ENCODE results near the gene PPP1R14C.

PPP1R14C gene

DNA sequence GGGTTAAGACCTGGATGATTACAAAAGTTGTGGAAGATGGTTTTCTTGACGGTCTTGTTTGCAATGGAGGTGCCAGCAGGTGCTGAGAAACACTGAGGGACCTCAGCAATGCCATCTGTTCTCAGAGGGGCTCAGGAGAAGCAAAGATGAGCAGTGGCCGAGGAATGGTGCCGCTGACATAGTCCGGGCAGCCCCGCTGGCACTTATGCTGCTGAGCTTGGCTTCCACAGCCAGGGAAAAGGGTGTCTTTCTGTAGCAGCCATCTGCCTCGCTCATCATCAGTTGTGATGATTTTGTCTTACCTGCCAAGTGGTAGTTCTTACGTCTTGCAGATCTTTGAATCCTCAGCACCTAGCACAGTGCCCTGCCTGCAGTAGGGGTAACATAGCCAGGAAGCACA is 55.7 kb downstream of the PPP1R14C start:
- DNase-seq, result no peak

- DNase-seq, result no peak
Observed at GRCh38 chr6:150199241-150199640, 56.4 kb downstream of the PPP1R14C start.

- no peak for DNase-seq
Observed at GRCh38 chr6:150200428-150201100, 57.7 kb downstream of the PPP1R14C start.

GRCh38 chr6:150201285-150201684 is 58.4 kb downstream of the PPP1R14C start:
- DNase-seq, result no peak

- DNase-seq, result no peak
Observed at GRCh38 chr6:150201772-150202329, 59.0 kb downstream of the PPP1R14C start.

DNA sequence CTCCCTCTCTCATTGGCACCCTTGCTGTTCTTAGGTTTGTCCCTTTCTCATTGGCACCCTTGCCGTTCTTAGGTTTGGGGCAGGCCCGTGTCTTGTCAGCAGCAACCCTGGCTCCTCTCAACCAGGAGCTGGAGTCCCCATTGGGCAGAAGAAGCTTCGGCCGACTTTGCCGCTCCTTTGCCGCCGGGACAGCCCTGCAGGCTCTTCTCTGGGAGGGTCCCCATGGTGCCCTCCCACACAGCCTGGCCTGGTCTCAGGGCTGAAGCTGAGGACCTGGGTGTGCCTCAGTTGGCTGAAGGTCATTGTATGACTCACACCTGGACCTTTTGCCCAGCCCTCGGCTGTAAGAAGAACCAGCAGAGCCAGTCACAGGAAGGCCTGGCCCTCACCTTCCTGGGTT is 59.6 kb downstream of the PPP1R14C start:
- DNase-seq, result no peak

DNA sequence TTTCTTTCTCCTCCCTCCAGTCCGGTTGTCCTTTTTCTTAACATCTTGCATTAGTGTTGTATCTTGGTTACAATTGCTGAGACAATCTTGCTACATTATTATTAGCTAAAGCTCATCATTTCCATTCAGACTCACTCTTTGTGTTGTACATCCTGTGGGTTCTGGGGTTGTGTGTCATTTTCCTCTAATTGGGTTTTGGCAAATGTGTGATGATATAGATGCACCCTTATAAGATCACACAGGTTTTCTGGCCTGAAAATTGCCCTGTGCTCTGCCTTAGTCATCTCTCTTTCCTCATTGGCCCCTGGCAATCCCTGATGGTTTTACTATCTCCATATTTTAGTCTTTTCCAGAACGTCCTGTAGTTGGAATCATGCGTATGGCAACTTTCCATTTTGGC is 60.1 kb downstream of the PPP1R14C start:
- no peak for DNase-seq

- DNase-seq, result no peak
Observed at GRCh38 chr6:150203378-150203777, 60.5 kb downstream of the PPP1R14C start.

GRCh38 chr6:150203871-150204545 is 61.2 kb downstream of the PPP1R14C start:
- no peak for DNase-seq

GRCh38 chr6:150204705-150205472 is 62.0 kb downstream of the PPP1R14C start:
- DNase-seq, result no peak

DNA sequence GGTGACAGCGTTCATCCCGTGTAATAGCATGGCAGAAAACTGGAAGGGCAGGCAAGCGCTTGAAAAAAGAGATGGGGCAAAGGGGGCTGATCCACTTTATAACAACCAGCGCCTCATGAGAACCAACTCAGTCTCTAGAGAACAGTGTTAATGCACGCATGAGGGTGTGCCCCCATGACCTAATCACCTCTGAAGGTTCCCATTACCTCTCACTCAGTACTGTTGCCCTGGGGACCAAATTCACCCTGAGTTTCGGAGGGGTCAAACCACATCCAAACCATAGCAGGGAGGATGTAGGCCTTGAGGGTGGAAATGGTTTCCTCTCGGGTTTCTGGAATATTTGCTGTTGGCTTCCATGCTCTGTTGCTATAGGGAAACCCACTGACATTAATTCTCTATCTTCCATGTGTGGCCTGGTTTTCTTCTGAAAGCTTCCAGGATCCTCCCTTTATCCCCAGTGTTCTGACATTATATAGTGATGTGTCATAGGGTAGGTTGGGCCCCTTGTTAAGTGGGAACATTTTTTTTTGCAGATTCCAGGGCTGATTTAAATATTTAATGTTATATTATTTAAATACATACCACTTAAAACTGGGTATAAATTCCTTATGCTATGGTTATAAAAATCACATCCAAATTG is 65.2 kb downstream of the PPP1R14C start:
- DNase-seq, result no peak

GRCh38 chr6:150208611-150209352 is 65.9 kb downstream of the PPP1R14C start:
- no peak for DNase-seq

DNA sequence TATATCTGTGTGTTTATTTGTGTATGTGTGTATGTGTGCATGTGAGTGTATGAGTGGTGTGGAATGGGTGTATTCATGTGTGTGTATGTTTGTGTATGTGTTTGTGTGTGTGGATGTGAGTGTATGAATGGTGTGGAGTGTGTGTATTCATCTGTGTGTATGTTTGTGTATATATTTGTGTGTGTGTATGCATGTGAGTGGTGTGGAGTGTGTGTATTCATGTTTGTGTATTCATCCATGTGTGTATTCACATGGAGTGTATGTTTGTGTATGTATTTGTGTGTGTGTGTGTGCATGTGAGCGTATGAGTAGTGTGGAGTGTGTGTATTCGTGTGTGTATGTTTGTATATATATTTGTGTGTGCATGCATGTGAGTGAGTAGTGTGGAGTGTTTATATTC is 66.6 kb downstream of the PPP1R14C start:
- no peak for DNase-seq

GRCh38 chr6:150211700-150212511 is 69.1 kb downstream of the PPP1R14C start:
- no peak for DNase-seq

DNA sequence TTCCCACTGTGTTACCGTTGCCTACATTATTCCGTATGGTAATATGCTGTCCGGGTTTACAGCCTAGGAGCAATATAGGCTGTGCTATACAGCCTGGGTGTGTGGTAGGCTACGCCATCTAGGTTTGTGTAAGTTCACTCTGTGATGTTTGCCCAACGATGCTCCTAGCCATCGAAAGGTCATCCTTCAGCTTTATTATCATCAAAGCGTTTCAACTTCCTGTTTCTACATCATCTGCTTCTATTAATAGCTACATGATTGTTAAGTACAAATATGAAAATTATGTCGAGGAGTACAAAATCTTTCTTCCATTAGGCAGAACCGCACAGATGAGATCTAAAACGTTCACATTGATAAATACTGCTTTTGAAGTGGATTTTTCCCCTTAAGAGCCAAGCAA is 69.9 kb downstream of the PPP1R14C start:
- DNase-seq, result no peak

- DNase-seq, result no peak
Observed at GRCh38 chr6:150213301-150213700, 70.5 kb downstream of the PPP1R14C start.

- no peak for DNase-seq
Observed at GRCh38 chr6:150214310-150214709, 71.5 kb downstream of the PPP1R14C start.

- no peak for DNase-seq
Observed at GRCh38 chr6:150220634-150221551, 78.0 kb downstream of the PPP1R14C start.

DNA sequence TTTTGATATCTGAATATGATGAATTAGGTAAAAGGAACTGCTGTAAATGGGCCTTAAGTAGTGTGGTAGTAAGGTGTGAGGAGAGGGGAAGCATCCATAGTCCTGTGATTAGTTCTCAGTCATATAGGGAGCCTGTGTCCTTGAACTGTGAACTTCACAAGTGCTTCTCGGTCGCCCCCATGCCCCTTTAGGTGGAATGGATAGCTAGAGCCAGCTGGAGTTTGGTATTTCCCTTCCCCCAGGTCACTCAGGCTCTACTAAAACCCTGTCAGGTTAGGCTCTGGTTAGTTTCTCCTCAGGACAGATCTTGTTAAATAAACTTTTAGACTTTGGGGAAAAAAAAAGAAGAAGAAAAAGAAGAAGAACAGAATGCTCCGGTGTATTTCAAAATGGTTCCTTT is 82.0 kb downstream of the PPP1R14C start:
- DNase-seq, result no peak

DNA sequence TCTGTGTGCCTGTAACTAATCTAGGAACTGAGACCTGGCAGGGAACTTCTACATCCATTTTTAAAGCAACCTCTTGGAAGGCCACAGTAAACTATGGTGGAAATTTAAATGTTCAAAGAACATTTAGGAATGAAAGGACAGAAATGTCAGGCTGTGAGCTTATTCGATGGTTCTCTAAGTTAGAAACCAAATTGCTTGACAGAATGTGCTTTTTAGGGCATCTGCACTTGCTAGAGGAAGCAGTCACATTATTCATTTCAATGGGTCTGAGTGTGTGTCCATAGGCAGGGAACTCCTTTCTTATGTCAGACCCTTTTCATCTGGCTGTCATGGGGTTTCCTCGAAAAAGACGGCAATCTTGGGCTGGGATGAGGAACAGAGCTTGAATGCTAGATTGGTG is 84.4 kb downstream of the PPP1R14C start:
- no peak for DNase-seq
